Cardiac muscle cell (in vitro differentiated cells and primary cell): ENCODE data around the gene JMJD8. TPM values are rescaled to one million over a fixed set of nuclear protein-coding genes. Genes with fewer than 3 reads are reported as not detected.

Experiments used
- DNase-seq, 2 donors: peaks; one replicate each; pipeline versions ENCODE4 v3.0.0 to v3.0.0-alpha.2; 2010 to 2017; ENCODE audit warnings: low read depth in 1 of 2, low spot score in 1 of 2
- H3K27ac ChIP-seq: fragments of 200-600 bp; sonication (generic); 2 replicates; pipeline ENCODE4 v1.5.1; 2016
- H3K27me3 ChIP-seq: fragments of 200-600 bp; sonication (generic); 2 replicates; pipeline ENCODE4 v1.6.0; 2016; ENCODE audit warnings: control low read depth
- H3K36me3 ChIP-seq: fragments of 200-600 bp; sonication (generic); 2 replicates; pipeline ENCODE4 v1.5.1; 2016; ENCODE audit warnings: control low read depth
- H3K4me1 ChIP-seq: fragments of 200-600 bp; sonication (generic); 2 replicates; pipeline ENCODE4 v1.8.1; 2017; ENCODE audit warnings: low read depth, mild to moderate bottlenecking, mixed run types
- H3K4me3 ChIP-seq: fragments of 200-600 bp; sonication (generic); 2 replicates; pipeline ENCODE4 v1.5.1; 2016; ENCODE audit warnings: mild to moderate bottlenecking
- H3K9me3 ChIP-seq: fragments of 200-600 bp; sonication (generic); 2 replicates; pipeline ENCODE4 v1.5.1; 2017; ENCODE audit warnings: low read depth, mild to moderate bottlenecking, control low read depth
- polyA plus RNA-seq: library from polyadenylated mRNA; unstranded; fragments of >200 nt; fragmentation: Nextera tagmentation; extraction: Ambion mirVana; gene quantifications from 2 replicates; pipeline ENCODE4 v1.2.1, GENCODE V29; 2016
- total RNA-seq: library from RNA; depleted of rRNA; stranded (reverse); fragments of >200 nt; gene quantifications from 2 replicates; pipeline ENCODE4 v1.2.3, GENCODE V29; 2016
- TF ChIP-seq, protein P1 (sequence below): IDR thresholded peaks from 2 replicates; pipeline ENCODE4 v1.5.1; 2012; ENCODE audit warnings: low read depth, mild to moderate bottlenecking, low read length

JMJD8 gene
- total and polyA plus RNA-seq, 2 experiments from 2014 or later = 105 to 118 TPM

DNA sequence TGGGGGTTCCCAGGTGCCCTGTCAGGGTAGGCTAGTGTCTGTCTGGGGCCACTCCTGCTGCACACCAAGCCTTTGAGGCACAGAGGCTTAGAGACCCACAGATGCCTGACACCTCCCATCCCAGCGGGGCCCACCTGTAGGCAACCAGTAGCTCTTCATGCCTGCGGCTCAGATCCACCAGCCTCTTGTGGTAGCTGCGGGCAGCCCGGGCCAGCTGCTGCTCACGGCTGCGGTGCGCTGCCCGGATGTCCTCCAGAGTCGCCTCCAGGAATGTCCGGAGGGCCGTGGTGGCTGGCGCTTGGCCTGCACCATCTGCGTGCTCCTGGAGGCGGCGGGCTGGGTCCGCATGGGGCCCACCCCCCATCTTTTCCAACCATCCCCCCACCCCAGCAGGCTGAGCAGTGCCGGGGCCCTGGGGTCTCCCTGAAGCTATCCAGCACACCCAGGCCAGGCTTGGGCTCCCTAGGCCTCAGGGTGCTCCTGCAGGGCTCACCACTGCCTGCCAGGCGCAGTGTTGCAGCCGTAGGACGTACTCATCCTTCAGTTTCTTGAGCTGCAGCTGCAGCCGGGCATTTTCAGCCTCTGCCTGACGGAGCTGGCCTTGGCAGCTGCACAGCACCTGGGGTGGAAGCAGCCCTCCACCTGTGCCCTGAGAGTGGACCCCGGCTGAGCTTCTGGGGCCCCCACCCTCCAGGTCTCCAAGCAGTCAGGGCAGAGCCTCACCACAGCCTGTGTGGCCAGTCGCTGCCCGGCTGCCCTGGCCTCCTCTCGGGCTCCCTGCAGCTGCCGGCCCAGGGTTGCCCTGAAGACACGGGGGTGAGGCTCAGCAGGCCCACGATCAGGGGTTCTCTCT is 40.3 kb upstream of the JMJD8 start:
- no peak for DNase-seq
- TF ChIP-seq, protein P1, sequence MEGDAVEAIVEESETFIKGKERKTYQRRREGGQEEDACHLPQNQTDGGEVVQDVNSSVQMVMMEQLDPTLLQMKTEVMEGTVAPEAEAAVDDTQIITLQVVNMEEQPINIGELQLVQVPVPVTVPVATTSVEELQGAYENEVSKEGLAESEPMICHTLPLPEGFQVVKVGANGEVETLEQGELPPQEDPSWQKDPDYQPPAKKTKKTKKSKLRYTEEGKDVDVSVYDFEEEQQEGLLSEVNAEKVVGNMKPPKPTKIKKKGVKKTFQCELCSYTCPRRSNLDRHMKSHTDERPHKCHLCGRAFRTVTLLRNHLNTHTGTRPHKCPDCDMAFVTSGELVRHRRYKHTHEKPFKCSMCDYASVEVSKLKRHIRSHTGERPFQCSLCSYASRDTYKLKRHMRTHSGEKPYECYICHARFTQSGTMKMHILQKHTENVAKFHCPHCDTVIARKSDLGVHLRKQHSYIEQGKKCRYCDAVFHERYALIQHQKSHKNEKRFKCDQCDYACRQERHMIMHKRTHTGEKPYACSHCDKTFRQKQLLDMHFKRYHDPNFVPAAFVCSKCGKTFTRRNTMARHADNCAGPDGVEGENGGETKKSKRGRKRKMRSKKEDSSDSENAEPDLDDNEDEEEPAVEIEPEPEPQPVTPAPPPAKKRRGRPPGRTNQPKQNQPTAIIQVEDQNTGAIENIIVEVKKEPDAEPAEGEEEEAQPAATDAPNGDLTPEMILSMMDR = no peak
- Histone ChIP-seq H3K27me3 (no peaks in the 10 kb centered on the region), H3K9me3 (no peaks in the 10 kb centered on the region), H3K4me1 (peaks cover 12% of the 10 kb centered on the region), H3K4me3 (no peak overlapping the region), H3K27ac (no peak overlapping the region), H3K36me3 (no peaks in the 10 kb centered on the region)

DNA sequence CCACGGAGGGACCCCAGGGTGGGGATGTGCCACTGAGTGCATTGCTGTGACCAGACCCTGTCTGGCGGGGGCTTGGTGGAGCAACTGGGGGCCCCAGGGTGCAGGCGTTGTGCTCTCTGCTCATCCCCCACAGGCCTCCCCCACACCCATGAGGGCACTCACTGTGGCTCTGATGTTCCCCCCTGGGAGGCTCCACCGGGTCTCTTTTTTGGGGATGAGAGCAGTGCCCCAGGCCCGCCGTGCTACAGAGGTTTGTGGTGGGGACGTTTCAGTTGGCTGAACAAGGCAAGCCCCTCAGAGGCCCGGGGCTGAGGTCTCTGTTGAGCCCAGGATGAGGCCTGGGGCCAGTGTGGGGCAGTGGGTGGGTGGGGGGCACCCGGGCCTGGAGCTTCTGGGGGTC is 39.6 kb upstream of the JMJD8 start:
- Histone ChIP-seq H3K36me3 (no peaks in the 10 kb centered on the region), H3K27ac (no peak overlapping the region), H3K9me3 (no peaks in the 10 kb centered on the region), H3K4me1 (peaks cover 16% of the 10 kb centered on the region), H3K4me3 (no peak overlapping the region), H3K27me3 (no peaks in the 10 kb centered on the region)
- TF ChIP-seq, protein P1 = no peak
- no peak for DNase-seq

DNA sequence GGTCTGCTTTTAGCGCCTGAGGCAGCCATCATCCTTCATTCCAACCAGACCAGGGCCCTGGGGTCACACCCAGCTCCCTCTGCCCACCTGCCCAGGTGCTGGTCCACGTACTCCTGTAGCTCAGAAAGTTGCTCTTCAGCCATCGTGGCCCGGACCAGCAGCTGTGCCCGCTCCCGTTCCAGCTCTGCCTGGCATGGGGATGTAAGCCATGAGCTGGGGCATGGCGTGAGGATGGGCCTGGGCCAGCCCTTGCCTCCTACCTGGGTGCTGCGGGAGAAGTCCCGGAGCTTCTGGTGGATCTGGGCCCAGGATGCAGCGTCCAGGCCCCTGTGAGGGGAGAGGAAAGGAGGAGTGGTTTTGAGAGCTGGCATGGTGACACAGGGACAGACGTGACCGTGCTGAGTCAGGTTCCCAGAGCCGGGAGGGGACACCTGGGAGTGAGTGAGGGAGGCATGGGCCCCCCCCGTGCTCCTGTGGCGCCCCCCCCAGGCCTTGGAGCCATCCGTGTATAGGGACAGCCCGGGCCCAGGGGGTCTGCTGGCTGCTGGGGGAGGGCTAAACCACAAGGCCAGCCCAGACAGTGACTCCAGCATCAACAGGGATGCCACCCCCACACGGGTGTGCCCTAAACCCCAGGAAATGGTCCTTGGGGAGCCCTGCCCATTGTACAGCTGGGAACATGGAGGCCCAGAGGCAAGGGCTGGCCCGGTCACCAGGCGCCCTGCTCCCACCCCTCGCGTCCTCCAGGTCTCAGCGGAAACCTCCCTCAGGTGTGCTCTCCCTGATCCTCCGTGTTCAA is 38.9 kb upstream of the JMJD8 start:
- Histone ChIP-seq H3K4me1 (peaks cover 16% of the 10 kb centered on the region), H3K27ac (no peak overlapping the region), H3K4me3 (no peak overlapping the region), H3K9me3 (no peaks in the 10 kb centered on the region), H3K36me3 (no peaks in the 10 kb centered on the region), H3K27me3 (no peaks in the 10 kb centered on the region)
- TF ChIP-seq, protein P1 = no peak
- DNase-seq = no peak

DNA sequence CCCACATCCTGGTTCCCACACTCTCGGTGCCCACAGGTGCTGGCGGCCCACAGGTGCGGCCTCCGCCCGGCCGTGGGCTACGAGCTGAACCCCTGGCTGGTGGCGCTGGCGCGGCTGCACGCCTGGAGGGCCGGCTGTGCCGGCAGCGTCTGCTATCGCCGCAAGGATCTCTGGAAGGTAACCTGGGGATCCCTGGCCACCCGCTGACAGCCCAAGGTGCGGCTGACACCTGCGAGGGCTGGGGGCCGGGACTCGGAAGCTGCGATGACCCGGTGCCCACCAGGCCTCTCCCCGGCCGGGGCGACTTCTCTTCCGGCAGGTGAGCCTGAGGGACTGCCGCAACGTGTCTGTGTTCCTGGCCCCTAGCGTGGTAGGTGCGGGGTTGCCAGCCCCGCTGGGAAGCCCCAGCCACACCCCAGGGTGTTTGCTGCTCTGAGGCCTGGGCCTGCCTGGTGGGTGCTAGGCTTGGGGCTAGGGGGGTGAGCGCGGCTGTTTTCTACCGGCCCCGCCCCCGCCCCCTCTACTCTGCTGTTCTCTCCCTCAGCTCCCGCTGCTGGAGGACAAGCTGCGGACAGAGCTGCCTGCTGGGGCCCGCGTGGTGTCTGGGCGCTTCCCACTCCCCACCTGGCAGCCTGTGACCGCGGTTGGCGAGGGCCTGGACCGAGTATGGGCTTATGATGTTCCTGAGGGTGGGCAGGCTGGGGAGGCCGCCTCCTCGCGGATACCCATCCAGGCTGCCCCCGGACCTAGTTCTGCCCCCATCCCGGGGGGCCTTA is 37.8 kb upstream of the JMJD8 start:
- no peaks in the 10 kb centered on the region for H3K9me3 ChIP-seq
- peak overlapping the region; percentile 90 for H3K27ac ChIP-seq
- peaks cover 16% of the 10 kb centered on the region for H3K4me1 ChIP-seq
- H3K4me3 ChIP-seq = peak overlapping the region; percentile 85
- DNase-seq = no peak
- H3K27me3 ChIP-seq = no peaks in the 10 kb centered on the region
- no peaks in the 10 kb centered on the region for H3K36me3 ChIP-seq
- TF ChIP-seq, protein P1 = no peak
